GM21423 (cell line): ENCODE data around the gene TCERG1L.

Experiments used
- ATAC-seq: cut with Tn5 transposase; IDR thresholded peaks from one replicate; pipeline ENCODE4 v1.9.1; 2021; ENCODE audit warnings: mild to moderate bottlenecking, moderate library complexity; ENCODE audit not compliant: unreplicated experiment

TCERG1L gene

DNA sequence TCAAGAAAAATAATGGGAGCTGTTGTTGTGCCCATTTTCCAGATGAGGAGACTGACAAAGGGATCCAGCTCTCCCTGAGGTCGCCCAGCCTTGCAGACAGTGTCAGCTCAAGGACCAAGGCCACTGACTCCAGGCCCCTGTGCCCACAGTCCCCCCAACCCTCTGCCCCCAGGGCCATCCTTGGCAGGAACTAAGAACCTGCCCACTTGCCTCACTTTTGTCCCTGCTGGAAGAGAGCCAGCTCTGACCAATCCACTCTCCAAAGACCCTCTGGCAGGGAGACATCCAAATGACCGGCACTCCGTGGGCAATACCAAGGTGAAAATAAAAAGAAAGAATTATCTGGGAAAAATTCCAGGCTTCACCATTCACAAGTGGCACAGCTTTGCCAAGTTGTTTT is 101.3 kb downstream of the TCERG1L start:
- ATAC-seq: no peak

DNA sequence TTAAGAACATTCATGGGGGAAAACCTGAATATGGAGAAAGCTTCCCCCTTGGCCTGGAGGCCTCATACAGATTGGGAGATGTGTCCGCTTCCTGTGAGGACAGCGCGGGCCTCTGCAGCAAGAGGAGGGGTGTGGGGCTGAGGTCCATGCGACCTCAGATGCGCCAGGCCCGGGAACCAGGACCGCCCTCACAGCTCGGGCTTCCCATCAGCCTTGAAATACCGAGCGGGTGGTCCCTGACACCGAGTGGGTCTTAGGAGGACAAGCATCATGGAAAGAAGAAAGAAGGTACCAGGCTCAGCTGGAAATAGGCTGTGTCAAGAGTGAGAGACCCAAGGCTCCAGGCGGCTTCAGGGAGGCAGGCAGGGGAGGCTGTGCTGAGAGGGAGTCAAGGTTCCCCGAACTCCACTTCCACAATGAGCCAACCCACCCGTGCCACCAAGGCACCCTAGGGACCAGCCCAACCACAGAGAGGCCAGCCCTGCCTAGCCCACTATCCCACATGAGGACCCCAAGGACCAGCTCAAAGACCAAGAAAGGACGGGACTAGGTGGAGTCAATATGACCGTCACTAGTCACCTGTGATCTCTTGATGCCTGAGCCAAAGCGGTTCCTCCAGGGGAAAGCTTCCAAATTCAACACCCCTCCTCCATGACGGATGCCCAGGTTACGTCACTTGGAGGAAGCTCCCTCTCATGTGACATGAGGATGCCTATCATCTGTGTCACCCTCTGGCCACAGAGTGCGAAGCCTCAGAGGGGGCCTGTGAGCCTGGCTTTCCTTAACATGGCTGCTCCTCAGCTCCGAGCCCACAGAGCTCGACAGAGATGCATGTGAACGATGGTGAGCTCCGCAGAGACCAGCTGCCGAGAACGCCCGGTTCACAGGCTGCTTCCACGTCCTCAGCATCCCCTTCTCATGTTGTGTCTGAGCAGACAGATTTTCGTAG is 103.7 kb downstream of the TCERG1L start:
- ATAC-seq: no peak

DNA sequence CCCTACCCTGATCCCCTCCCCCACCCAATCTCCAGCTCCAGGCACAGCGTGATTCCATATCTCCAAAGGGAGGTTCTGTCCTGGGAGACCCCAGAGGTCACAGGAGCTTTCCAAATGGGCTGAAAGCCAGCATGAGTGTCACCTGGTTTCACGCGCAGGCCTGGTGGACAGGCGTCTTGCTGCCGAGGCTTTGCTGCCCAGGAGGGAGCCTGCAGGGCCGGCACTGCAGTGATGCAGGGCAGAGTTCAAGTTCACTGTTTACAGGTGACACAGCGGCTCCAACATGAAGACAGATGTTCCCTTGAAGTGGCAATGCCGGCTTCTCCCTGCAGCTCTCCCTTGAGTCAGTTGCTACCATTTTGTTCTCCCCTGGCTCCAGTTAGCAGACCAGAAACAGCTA is 104.3 kb downstream of the TCERG1L start:
- no peak for ATAC-seq

DNA sequence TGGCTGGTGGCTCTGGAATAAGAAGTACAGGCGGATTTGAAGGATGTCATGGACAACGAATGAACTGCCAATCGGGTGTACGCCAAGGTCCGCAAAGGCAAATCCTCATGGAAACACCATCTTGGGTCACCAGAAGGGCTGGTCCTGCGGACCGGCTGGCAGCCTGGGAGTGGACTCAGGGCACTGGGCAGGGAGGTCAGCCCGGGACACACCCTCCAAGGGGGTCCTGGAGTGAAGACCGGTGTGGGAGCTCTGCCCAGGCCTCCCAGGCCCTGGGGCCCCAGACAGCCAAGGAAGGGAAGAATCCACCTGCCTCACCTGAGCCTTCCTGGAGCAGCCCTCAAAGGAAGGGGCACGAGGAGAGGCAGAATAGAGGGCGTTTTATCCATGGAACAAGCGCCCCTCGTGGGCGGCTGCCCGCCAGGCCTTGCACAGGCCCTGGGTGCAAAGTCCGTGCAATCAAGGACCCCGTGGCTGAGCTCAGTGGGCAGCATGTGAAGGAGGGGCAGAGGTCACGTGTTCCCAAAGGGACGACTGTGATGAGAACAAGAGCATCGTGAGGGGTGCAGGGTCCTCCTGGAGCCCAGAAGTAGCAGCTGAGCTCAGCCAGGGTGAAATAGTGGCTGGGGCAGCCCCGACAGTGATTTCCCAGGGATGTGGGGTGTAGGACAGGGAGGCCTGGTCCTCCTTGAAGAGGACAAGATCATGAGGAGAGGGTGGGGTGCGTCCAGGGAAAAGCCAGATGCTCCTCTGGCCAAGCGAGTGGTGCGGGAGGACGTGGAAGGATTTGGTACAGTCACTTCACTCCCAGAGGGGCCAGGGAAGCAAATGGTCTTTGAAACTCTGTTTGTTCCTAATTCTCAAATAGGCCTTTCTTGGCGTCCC is 105.2 kb downstream of the TCERG1L start:
- ATAC-seq: no peak

DNA sequence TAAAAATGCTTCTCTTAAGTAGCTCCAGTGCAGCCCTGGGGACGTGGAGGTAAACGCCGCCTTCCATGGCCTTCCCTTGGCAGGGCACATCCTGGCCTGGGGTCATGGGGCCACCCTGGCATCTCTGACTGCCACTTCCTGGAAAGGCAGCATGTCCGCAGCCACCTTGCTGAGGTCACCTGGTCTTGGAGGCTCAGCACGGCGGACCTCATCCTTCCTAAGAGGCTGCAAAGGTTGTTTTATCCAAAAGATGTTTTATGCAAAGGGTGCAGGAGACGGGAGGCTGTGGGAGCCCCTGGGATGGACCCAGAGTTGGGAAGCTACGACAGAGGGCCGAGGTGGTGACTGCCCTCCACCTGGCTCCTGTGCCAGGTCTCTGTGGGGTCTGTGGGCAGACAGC is 106.0 kb downstream of the TCERG1L start:
- no peak for ATAC-seq

DNA sequence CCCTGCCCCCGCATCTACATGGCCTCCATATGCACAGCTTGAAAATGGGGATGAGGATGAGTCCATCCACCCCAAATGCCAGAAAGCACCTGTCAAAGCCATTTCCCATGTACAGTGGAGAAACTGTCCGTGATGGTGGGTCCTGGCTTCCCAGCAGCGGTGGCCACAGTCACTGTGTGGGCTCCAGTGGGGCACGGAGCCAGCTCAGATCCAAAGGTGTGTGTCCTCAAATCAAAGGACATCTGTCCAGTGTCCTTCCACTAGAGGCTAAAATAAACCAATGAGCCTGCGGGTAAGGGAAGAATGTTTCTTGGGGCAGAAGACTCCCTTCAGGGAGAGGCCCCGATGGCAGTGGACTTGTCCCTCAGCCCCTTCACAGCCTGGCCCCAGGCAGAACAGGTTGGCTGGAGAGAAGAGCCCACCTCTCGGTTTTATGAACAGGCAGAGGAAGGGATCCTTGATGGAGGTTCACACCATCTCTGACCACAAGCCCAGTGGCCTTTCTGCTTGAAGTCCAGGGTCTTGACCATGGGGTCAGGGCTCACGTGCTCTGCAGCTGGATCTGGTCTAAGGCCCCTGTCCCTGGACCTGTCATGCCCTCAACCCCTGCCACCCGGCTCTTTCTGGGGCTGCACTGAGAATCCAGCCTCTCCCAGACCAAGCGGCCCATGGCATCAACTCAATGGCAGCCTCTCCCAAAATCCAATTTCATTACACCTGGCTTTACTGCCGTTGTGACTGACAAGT is 106.9 kb downstream of the TCERG1L start:
- no peak for ATAC-seq

DNA sequence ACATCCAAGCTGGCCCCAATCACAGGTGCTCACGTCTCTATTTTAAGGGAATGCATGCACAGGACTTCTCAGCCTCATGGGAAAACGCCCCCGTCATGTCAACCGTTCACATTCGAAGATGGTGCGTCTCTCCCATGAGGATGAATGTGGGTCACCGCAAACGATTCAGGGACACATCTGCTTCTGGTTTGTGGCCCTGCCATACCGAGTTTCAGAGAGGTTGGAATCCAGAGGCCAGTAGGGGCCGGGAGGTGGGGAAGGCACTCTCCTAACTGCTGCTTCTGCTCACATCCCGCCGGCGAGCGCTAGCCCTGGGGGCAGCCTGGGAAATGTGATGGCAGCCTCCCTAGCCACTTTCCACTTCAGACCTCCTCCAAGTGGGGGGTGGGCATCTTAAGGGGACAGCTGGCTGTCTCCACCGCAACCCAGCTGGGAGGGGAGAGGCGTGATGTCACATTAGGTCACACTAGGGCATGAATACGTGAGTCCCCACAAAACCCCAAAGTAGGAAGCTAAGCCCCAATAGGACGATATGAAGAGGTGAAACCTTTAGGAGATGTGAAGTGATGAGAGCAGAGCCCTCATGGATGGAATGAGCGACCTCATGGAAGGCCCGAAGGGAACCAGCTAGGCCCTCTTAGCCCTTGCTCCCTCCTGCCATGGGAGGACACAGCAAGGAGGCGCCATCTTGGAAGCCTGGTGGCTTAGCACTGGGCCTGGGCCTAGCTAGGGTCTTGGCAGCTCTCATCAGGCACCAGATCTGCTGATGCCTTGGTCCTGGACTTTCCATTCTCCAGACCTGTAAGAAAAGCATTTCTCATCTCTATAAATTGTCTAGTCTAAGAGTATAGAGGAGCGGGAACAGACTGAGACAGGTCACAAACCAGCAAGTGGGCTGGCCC is 107.8 kb downstream of the TCERG1L start:
- no peak for ATAC-seq

DNA sequence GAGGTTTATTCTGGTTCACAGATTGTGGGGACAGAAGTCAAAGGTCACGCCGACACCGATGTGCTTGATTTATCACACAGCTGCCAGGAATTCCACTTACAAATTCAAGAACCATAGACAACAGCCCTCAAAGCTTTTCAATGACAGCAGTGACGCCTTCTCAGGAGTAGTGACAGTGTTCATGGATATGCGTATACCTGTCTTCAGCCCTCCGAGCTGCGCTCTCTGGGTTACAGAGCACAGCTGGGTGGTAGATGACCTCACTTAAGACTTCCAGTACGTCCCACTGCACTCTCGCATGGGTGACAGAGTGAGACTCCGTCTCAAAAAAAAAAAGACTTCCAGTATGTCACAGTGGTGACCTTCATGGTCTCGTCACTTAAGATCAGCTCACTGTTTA is 108.5 kb downstream of the TCERG1L start:
- no peak for ATAC-seq

DNA sequence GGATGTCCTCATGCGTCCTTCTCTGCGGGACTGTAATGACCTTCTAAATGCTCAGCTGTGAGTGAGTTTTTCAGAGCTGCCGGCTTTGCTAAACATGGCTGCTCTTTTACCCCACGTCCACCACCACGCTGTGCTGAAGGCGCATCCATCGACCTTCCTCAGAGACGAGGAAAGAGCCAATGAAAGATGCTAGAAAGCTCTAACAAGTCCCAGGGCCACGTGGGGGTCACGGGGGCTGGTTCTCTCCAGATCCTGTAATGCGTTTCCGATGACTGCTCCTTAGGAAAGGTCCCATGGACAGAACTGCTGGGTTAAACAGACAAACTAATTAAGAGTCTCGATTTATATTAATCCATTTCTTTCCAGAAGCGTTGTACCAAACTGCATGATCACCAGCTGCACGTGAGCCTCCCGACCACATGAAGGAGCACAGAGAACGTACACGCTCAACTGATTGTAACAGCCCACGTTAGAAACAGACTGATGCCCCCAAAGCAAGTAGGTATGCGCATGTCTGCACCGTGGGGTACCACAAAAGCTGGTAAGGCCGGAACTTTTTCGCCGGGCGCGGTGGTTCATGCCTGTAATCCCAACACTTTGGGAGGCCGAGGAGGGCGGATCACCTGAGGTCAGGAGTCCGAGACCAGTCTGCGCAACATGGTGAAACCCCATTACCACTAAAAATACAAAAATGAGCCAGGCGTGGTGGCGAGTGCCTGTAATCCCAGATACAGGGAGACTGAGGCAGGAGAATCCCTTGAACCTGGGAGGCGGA is 109.6 kb downstream of the TCERG1L start:
- no peak for ATAC-seq

DNA sequence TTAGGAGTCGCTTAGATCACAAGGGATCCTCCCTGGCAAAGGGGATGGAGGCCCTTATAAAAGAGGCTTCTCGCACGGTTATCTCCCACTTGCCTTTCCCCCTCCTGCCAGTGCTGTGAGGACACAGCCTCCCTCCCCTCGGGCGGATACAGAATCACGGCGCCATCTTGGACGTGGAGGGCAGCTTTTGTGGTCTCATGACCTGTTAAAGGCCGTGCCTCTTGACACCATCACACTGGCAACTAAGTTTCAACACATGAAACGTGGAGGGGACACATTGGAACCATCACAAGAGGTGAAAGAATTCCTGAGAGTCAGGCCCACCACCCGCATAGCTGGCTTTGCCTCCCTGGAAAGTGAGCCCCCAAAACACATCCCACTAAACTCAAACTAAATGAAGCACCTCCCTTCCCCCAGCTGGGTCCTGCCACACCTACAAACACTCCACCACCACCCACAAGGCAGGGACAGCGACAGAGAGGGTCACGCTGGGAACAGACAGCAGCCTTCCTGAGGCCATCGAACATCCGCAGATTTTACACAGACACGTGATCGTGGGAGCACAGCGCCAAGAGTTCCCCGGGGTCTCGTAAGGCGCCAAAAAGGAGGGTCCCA is 110.6 kb downstream of the TCERG1L start:
- no peak for ATAC-seq

DNA sequence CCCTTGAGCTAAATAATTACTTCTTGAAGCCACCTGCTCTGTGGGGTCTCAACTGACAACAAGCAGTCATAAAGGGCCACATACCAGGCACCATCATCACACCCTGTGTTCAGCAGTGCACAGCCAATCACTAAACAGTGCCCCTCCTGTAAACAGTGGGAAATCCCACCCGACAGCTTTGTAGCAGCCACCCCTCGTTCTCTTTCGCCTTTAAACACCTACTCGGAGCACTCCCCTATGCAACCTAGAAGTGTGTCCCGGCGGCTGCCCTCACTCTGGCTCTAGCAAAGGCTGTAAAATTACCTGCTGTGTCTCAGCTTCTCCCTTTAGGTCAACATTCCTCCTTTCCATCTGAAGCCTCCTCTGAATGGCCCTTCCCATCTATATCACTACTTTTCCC is 111.9 kb downstream of the TCERG1L start:
- ATAC-seq: no peak

DNA sequence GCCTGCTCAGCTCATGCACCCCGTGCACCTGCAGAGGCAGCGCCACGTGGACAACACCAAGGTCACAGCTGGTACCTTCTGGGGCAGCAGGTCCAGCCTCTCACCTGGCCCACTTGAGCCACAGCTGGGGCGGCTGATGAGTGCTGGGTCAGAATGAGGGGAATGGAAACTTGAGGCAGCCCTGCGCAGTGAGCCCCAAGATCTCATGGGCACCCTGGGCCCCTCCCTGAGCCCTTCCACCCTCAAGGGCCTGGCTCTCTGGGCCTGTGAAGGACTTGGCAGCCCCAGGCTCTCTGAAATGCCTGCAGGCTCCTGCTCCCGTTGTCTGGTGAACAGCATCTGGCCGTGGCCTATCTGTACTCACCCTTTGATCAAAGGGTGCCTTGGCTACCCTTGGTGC is 112.7 kb downstream of the TCERG1L start:
- no peak for ATAC-seq

DNA sequence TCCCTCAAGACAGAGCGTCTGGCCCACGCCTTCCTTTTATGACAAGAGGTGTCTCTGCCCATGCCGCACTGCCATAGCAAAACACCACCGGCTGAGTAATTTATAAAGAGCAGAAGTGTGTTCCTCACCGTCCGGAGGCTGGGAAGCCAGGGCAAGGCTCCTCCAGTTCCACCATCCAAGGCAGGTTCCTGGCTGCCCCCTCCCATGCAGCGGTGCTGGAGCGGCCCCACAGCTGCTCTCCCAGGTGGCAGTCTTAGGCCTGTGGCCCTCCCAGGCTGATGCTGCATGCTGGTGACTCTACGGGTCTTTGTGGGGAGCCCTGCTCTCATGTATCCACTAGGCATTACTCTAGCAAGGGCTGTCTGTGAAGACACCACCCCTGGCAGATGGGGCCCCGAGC is 113.1 kb downstream of the TCERG1L start:
- ATAC-seq: no peak

DNA sequence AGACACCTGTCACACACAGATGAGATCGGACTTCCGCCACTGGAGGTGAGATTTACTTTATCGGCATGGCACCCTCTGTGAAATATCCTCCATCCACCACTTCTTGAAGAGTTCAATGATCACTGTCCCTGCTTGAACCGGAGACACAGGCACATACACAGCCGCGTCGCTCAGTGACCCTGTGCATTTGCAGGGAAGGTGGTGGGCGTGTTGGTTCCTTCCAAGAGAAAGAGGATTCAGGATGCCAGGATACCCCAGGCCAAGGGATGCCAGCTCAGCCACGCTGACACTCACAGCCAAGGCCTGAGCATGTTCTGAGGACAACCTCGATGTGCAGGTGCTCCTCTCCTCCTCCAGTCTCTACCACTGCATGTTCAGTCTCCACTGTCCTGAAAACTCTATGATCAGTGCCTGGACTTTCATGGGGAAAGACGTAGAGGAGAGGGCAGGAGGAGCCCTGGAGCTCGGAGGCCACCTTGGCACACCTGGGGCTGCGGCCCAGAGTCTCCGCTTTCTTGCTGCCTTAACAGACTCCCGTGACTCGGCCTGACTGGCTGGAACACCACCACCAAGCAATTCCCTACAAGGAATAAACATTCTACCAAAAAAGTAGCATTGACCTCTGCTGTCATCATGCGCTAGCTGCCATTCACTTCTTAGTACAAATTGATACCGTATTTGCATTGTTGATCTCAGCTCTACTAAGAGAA is 115.2 kb downstream of the TCERG1L start:
- ATAC-seq: no peak

DNA sequence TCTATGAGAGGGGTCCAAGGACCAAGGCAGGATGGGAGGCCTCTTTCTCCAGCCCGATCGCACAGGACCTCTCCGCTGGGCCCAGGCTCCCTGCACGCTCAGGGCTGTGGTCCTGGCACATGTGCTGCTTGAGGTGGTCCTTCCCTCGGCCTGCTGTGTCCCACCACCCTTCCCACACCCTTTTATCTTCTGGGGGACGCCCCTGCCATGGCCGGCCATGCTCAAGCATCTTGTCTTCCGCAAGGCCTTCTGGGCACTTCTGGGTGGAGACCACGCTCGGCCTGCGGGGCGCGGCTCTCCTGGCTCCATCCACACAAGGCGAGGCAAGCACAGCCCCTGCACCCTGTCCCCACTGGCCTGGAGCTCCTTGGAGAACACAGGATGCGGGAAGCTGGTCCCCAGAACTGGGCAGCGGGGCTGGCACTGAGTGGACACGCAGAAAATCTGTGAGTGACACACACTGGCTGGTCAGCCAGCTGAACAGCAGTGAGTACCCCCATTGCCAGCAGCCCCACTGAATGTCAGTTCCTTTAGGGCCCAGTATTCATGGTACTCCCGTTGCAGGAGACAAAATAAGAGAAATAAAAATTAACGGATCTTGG is 115.9 kb downstream of the TCERG1L start:
- no peak for ATAC-seq

DNA sequence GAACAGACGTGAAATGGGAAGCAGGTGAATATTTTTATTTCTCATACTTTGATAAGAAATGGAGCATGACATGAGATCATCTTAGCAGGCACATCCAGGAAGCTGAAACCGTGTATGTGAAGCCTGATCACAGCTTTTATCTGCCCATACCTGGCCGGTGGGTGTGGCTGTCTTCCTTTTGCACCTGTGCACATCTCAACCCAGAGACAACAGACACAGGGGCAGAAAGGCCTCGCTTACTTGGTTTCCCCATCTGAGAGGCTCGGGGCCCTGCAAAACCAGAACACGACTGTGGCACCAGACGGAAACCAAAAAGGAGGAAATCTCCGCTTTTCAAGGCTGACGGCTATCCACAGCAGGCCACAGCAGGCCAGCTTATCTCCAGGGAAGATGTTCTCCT is 116.4 kb downstream of the TCERG1L start:
- ATAC-seq: no peak

DNA sequence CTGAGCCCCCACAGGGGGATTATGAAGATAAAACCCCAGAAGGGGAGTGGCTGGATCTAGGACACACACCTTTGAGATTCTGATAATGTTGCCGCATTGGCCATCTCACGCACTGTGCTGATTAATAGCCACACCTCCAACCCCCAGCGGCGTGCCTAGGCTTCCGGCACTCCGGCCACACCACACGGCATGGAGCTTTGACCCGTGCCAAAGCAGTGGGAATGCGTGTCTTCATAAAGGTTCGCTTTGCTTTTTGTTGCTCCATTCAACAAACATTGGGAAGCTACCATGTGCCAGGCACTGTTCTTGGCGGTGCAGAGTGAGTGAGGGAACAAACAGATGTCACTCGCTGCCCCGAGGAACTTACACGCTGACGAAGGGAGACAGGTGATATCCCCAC is 117.6 kb downstream of the TCERG1L start:
- no peak for ATAC-seq

DNA sequence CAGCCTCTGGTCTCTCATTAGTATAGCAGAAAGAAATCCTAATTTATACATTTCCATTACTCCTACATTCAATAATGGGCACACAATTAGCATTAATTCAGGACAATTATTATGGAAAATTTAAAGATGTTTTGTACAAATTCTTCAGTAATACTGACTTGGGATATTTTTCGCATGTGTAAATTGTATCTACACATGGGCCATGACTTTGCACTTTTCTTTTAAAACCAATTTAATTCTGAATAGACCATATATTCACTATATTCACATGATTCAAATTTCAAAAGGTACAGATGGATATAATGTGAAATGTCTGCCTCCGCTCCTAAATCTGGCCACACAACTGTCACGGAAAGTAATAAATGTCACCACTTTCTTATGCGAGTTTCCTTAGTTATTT is 123.0 kb downstream of the TCERG1L start:
- ATAC-seq: no peak
